HG03196 (cell line): ENCODE results near the gene POLR1B.
"Not testable (repeated sequence)": the region's sequence is repeated elsewhere in the genome, so short reads cannot be mapped to it uniquely, and the experiment has no call there.

Experiments used
- ATAC-seq: cut with Tn5 transposase; IDR thresholded peaks from one replicate; pipeline ENCODE4 v1.9.1; 2021; ENCODE audit not compliant: unreplicated experiment

The POLR1B gene

DNA sequence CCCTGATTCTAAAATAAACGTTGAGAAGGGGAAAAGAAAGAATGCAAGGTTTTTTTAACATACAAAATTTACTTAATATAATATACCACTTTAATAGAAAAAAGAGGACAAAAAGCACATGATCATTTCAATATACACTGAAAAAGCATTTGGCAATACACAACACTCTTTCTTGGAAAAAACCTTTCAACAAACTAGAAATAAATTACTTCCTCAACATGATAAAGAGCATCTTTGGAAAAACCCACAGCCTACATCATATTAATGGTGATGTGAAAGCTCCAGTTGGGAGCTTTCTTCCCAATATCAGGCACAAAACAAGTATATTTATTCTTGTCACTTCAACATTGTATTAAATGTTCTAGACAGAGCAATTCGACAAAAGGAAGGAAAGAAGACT is 3.0 kb upstream of the POLR1B start:
- ATAC-seq: no peak

DNA sequence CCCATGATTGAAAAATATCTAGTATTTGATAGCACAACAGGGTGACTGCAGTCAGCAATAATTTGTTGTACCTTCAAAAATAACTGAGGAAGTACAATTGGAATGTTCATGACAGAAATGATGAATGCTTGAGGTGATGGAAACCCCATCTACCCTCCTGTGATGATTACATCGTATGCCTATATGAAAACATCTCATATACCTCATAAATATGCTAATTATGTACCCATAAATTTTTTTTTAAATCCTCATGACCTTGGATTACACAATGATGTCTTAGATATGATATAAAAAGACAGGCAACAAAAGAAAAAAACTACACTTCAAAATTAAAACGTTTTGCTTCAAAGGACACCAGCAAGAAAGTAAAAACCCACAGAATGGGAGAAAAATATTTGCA is 1.4 kb upstream of the POLR1B start:
- no peak for ATAC-seq

DNA sequence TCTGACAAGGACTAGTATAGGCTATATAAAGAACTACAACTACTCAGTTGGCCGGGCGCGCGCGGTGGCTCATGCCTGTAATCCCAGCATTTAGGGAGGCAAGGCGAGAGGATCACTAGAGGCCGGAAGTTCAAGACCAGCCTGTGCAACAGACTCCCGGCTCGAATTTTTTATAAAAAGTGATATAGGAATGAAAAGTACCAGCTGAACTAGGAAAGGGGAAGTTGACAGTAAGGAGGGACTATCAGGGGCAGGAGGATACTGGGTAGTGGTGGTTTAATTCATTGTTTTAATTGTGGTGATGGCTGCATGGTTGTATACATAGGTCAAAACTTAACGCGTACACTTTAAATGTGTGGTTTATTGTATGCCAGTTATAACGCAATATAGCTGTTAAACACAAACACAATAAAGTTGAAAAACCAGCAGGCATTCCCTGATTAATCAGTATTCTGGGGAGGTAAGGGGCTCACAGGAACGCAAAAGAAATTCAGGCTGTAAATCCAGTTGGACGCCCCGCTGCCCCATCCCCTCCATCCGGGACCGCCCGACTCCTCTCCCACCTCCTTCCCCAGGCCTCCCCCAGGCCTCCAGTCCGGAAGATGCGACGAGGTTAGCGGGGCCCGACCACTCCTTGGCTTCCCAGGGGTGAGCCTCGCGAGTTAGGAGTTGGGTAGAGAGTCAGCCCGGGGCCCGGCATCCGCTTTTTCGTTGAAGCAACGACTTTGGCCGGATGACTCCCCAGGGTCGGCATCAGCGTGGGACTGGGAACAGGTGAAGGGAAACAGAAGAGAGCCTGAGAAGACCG is 746 bp upstream of the POLR1B start:
- ATAC-seq: peak; percentile 52

DNA sequence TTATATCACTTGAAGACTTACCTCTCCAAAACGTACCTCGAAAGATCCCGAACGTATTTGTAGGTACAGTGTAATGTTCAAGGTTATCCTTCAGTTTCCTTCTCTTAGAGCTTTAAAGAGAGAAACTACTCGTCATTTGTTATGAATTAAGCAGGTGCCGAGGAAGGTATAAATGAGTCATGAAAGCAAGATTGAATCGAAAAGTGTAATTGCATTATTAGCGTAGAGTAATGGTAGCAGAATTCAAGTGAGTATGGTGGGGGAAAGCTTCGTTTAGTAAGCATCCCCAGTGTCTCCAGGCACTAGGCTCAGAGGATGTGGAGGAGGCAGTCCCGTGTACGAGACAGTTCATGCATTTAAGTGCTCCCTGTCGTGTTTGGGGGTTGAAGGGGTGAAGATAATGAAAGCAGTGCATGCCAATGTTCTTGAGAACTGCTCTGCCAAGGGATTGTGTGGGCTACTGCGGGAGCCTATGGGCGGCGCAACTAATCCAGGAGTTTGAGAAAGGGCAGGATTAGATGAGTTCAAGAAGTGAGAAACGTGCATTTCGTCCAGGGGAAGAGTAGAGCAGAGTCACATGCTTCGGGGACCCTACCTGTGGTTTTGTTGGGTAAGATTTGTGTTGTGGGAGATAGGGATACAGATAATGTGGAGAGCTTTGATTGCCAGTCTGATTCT is 858 bp downstream of the POLR1B start:
- no peak for ATAC-seq

DNA sequence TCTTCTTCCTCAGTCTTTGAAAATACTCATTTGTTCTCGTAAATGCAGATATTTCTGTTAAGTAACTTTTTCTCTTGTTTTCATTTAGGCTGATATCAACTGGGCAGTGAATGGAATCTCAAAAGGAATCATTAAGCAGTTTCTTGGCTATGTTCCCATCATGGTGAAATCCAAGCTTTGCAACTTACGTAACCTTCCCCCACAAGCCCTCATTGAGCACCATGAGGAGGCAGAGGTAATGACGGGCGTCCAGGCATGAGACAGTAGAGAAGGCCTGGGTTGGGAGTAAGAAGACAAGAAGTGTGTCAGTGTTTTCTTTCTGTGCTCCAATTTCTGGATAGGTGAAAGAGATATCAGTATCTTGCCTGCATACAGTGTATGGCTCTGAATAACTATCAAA is 5.1 kb downstream of the POLR1B start:
- ATAC-seq: no peak

DNA sequence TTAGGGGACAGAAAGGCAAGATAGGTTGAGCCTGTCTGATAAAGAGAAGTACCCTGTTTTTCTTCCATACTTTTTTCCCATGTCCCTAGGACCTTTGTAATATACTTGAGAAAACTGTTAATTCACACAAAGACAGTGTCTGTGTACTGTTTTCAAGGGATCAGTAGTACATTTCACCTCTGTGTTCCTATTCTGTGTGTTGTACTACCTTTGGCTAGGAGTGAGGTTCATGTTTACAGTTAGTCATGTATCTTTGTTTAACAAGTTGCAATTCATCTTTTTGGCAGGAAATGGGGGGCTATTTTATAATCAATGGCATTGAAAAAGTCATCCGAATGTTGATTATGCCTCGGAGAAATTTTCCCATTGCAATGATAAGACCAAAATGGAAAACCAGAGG is 6.7 kb downstream of the POLR1B start:
- no peak for ATAC-seq

DNA sequence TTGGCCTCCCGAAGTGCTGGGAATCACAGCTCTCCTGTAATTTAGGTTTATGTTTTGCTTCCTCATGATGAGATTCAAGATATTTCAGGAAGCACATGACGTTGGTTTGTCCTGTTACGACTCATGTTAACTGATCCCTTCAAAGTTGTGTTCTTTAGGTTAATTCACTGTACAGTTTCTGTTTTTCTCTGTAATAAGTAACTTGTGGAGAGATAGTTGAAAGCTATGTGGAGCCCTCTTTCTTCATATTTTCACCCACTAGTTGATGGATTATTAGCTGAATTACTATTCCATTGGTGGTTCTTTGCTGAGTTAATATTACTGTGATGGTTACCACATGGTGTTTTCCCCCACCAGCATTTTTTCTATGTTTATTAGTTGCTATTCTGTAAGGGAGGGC is 23.8 kb downstream of the POLR1B start:
- ATAC-seq: peak; percentile 71

DNA sequence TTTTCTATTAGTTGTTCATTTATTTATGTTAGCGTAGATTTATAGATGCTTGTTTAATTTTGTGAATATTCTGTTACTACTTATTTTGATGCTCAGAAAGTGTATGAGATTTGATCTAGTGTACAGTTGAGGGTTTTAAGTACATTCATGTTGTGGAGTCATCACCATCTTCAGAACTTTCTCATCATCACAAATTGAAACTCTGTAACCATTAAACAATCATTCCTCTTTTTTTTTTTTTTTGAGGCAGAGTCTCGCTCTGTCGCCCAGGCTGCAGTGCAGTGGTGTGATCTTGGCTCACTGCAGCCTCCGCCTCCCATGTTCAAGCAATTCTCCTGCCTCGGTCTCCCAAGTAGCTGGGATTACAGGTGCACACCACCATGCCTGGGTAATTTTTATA is 24.2 kb downstream of the POLR1B start:
- not testable (repeated sequence) for ATAC-seq

DNA sequence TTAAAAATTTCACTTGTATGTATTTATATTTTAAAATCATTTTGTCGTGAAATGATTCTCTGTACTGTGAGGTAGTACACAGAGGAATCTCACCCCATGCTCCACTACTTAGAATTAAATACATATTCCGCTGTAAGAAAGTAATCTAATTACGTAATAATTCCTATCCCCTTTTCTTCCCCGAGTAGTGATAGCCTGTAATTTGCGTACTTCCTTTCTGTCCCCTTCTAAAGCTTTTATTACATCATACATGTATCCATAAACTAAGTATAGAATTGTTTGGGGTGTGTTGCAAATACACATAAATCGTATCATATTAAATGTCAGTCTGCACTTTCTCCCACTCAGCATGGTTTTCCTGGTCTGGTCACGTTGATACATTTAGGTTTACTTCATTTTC is 29.7 kb downstream of the POLR1B start:
- no peak for ATAC-seq

DNA sequence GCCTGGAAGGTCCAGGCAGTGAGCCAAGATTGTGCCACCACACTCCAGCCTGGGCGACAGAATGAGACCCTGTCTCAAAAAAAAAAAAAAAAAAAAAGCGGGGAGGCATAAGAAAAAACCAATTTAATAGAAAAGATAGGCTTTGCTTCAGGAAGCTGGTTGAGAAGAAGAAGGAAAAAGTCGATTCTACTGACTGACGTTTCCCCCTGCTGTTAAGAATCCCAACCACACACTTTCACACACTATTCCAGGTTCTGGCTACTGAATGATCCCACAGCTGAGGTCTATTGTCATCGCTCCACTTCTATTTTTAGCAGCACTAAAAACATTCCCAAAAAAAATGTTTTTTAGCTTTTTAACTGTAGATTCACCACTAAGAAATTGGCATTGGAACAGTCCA is 35.5 kb downstream of the POLR1B start:
- no peak for ATAC-seq

DNA sequence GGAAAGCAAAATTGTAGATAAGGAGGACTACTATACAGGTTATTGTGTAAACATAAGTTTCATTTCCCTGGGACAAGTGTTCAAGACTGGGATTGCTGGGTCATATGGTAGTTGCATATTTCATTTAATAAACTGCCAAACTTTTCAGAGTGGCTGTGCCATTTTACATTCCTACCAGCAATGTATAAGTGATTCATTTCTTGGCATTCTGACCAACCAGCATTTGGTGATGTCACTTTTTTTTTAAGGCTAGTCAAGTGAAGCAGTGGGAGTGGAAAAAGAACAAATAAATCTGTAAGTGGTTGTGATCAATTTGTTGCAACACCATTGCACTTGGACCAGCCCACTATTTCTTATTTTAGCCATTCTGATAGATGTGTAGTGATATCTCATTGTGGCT is 37.0 kb downstream of the POLR1B start:
- ATAC-seq: no peak

DNA sequence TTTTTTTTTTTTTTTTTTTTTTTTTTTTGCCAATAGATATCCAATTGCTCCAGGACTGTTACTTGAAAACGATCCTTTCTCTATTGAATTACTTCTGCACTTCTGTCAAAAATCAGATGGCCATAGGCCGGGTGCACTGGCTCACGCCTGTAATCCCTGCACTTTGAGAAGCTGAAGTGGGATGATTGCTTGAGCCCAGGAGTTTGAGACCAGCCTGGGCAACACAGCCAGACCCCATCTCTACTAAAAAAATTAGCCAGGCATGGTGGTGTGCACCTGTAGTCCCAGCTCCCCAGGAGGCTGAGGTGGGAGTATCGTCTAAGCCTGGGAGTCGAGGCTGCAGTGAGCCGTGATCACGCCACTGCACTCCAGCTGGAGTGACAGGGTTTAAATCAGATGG is 37.8 kb downstream of the POLR1B start:
- no peak for ATAC-seq

DNA sequence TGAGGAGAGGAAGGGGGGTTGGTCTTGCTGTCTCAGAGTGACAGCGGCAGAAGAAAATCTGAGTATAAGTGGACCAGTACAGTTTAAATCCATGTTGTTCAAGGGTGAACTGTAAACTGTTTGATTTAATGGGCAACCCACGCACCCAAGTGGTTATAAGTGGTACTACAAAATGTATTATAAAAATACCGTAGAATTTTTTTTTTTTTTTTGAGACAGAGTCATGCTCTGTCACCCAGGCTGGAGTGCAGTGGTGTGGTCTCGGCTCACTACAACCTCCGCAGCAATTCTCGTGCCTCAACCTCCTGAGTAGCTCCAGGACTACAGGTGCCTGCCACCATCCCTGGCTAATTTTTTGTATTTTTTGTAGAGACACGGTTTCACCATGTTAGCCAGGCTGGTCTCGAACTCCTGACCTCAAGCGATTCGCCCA is 40.1 kb downstream of the POLR1B start:
- no peak for ATAC-seq

DNA sequence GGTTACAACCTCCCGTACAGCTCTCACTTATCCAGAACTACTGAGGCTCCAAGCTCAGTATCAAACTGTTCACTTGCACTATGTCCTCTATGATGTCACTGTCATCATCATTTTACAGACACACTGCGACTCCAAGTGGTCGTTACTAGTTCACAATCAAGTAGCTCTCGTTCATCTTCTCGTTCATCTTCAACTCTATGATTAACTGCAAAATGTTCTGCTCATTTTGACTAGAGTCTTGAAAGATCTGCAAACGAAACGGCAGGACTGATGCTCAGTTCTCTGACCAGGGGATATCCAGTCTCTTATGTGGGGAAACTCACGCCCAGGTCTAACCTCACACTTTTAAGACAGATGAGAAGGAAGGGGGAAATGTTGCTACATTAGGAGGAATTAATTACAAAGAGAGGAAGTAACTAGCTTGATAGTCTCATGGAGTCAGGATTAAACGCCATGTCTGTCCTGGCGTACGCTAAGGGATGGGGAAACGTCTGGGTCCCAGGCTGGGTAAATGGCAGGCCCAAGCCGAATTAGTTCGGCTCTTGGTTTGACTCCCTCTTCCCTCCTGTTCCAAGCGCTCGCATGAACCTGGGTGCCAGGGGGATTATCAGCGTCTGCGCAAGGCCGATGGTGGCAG is 41.4 kb downstream of the POLR1B start:
- ATAC-seq: no peak

DNA sequence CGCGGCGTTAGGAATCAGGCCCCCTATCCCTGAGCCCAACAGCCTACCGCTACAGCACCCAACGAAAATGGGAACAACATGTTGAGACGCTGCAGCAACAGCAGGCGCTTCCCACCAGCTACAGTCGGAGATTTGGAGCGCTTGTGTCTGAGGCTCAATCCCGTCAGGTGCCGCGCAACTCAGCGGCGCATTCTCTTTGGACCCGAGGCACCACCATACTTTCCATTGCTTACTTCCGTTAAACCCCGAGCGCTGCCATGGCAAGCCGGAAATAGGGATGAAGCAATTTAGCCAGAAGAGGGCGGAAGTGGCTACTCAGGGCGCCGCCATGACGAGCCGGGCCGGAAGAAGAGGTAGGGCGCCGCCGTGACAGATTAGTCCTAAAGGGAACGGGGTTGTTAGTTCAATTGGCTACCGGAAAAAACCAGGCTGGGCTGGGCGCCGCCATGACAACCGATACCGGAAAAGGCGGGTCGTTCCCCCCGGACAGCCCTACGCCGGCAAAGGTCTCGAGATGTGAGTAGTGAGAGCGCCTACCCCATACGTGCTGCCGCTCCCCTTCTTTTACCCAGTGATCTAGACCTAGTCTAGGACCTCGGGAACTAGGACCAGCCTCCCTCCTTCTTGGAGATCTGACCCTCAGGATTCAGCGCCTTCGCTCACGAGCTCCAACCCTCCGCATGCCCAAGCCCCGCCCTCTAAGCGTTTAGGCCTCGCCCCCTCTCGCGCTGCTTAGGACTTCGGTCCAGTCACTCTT is 42.0 kb downstream of the POLR1B start, which contains the start of gene CHCHD5:
Gene CHCHD5 (plus strand): TSS at position 476 of the 757 bp plus-strand sequence. CDS start 39 bp downstream, at position 515.
- peak; percentile 81 for ATAC-seq

DNA sequence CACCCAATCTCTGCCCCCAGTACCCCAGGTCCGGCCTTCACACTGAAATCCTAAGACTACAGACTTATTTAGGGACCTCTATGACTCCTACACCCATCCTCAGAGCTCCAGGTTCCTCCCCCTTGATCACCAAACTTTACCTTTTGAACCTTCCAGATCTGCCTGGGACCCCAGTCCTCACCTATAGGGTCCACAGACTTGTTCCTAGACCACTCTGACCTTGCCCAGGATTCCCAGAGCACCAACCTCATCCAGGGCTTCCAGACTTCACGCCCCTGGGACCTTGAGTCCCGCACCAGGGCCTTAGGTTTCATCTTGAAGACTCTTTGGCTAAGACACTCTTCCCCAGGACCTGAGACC is 42.6 kb downstream of the POLR1B start:
- ATAC-seq: no peak

DNA sequence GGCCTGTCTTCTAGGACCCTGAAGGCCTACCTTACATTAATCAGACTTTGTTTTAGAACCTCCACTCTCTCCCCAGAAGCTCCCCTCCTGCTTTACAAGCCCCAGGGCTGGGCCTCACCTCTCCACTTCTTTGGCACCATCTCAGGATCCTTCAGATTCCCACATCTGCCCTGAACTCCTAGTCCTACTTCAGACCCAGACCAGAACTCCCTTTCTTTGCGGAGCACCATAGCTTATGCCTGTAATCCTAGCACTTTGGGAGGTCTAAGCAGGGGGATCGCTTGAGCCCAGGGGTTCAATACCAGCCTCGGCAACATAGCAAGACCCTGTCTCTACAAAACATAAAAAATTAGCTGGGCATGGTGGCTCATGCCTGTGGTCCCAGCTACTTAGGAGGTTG is 43.1 kb downstream of the POLR1B start:
- ATAC-seq: no peak

DNA sequence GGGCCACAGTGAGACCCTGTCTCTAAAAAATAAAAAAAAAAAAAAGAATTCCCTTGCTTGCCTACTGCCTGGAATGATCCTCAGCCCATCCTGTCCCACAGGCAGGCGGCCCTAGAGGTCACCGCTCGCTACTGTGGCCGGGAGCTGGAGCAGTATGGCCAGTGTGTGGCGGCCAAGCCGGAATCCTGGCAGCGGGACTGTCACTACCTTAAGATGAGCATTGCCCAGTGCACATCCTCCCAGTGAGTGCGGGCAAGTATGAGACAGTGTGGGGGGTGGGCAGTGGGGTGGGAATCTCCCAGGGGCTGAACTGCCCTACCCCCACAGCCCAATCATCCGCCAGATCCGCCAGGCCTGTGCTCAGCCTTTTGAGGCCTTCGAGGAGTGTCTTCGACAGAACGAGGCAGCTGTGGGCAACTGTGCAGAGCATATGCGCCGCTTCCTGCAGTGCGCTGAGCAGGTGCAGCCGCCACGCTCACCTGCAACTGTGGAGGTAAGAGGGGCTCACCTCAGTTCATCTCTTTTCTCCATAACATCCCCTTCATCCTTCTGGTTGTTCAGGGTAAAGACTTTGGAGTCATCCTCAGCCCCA is 43.7 kb downstream of the POLR1B start:
- no peak for ATAC-seq

DNA sequence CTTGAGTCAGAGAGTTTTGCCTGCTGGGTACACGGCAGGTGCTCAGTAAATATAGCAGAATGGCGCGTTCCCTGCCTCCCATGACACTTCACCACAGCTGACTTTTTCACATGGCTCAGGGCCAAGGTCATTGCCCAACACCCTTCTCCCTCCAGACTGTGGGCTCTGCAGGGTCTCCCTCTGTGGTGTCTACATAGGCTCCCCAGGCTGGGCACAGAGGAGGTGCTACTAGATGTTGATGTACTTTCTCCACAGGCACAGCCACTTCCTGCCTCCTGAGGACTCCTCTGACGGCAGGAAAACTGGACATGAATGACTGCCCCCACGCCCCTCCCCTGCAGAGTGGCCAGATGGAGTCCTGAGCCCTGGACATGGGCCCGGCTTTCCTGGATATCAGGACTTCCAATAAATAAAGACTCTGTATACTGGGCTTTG is 46.4 kb downstream of the POLR1B start:
- no peak for ATAC-seq

DNA sequence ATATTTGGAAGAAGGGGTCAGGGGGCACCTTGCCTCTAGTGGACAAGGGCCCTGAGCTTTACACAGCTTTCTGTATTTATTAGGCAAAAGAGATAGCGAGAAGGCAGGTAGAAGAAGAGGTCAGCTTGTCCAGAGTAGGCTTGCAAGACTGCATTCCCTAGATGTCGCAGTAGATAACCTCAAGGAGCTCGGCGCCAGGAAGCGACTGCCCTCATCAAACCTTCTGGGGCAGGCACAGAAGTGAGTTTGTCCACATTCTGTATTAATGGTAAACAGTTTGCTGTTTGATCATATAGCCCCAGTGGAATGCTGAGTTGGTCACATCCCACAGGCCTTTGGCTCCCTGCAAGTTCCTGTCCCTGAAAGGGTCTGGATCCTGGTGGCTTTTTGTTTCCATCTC is 49.1 kb downstream of the POLR1B start:
- ATAC-seq: no peak

DNA sequence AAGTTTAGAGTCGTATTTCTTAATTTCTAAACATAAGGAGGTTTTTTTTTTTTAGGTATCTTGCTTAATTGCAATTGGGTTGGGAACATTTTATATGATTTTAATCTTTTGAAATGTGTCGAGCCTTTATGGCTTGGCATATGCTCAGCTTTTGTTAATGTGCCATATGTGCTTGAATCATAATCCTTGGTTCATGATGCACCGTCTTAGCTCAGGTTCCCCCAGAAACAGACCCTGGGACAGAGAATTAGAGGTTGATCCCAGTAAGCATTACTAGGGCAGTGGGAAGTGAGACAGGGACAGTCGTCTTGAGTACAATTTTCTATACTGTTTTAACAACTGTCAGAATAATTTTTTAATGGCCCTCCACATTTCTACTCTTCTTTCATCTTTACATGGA is 51.5 kb downstream of the POLR1B start:
- no peak for ATAC-seq
